H1 (cell line): Measurements from ENCODE around the gene MBD1. TPM values are rescaled to one million over a fixed set of nuclear protein-coding genes. Genes with fewer than 3 reads are reported as not detected.
"Not testable (repeated sequence)": the region's sequence is repeated elsewhere in the genome, so short reads cannot be mapped to it uniquely, and the experiment has no call there.

Experiments used
- CTCF ChIA-PET: fragments of 300-600 bp; sonication (Branson Sonifier 250); formaldehyde crosslinking; loops from one replicate; lab custom pipeline; 2021; ENCODE audit not compliant: partially characterized antibody; lab: Charles Lee
- POLR2A ChIA-PET: fragments of 300-600 bp; sonication (Branson Sonifier 250); formaldehyde crosslinking; loops from one replicate; lab custom pipeline; 2021; ENCODE audit warnings: inconsistent platforms; ENCODE audit not compliant: partially characterized antibody; lab: Charles Lee
- DNase-seq, 2 experiments: peaks; one replicate each; pipeline versions ENCODE4 v3.0.0 to v3.0.0-alpha.2; 2010 to 2022; ENCODE audit warnings: low spot score in 2 of 2, low read depth in 1 of 2, mixed read lengths in 1 of 2
- FAIRE-seq: peaks from 2 replicates; lab custom pipeline; 2011; peaks lifted over from hg19 to GRCh38; lab: Jason Lieb, UNC
- H2AFZ ChIP-seq: 2 replicates; pipeline ENCODE4 v1.8.1; 2012; ENCODE audit warnings: low read length, inconsistent platforms
- H2AK5ac ChIP-seq: 2 replicates; pipeline ENCODE4 v1.6.1; 2013; ENCODE audit warnings: low read depth, low read length
- H2BK120ac ChIP-seq: replicated peaks from 2 replicates; pipeline ENCODE3; 2013; ENCODE audit warnings: low read depth, low read length, inconsistent platforms
- H2BK12ac ChIP-seq: 2 replicates; pipeline ENCODE4 v1.6.1; 2013; ENCODE audit warnings: low read depth, low read length
- H2BK15ac ChIP-seq: 2 replicates; pipeline ENCODE4 v1.6.1; 2013; ENCODE audit warnings: low read length
- H2BK20ac ChIP-seq: 2 replicates; pipeline ENCODE4 v1.6.1; 2013; ENCODE audit warnings: low read length
- H2BK5ac ChIP-seq: 2 replicates; pipeline ENCODE4 v1.6.1; 2013; ENCODE audit warnings: low read depth, low read length
- H3K14ac ChIP-seq: 2 replicates; pipeline ENCODE4 v1.6.1; 2013; ENCODE audit warnings: inconsistent platforms; ENCODE audit not compliant: insufficient read length
- H3K18ac ChIP-seq: 2 replicates; pipeline ENCODE4 v1.6.1; 2013; ENCODE audit warnings: low read length; ENCODE audit errors: extremely low read depth
- H3K23ac ChIP-seq: 2 replicates; pipeline ENCODE4 v1.6.1; 2013; ENCODE audit warnings: inconsistent platforms; ENCODE audit not compliant: insufficient read length
- H3K23me2 ChIP-seq: 2 replicates; pipeline ENCODE4 v1.6.1; 2013; ENCODE audit warnings: low read depth, low read length
- H3K27ac ChIP-seq: 2 replicates; pipeline ENCODE4 v1.6.1; 2011; ENCODE audit warnings: low read depth, low read length, inconsistent platforms
- H3K27me3 ChIP-seq, 4 experiments: replicated peaks in 1 of 4; 1 replicate in 1 of 4; 2 replicates in 3 of 4; pipeline versions ENCODE4 v1.6.1 to v1.8.1; 2011 to 2013; ENCODE audit warnings: low read length in 3 of 4, mild to moderate bottlenecking in 3 of 4, inconsistent platforms in 2 of 4, mixed read lengths in 2 of 4, moderate library complexity in 1 of 4; ENCODE audit not compliant: control insufficient read depth in 3 of 4, insufficient read depth in 3 of 4; ENCODE audit errors: extremely low read depth in 1 of 4
- H3K36me3 ChIP-seq, 4 experiments: 2 replicates each; pipeline versions ENCODE4 v1.6.1 to v1.8.1; 2011 to 2013; ENCODE audit warnings: mild to moderate bottlenecking in 4 of 4, low read length in 3 of 4, moderate library complexity in 2 of 4, control low read depth in 1 of 4, inconsistent platforms in 1 of 4; ENCODE audit not compliant: insufficient read depth in 4 of 4, control insufficient read depth in 2 of 4
- H3K4ac ChIP-seq: replicated peaks from 2 replicates; pipeline ENCODE3; 2013; ENCODE audit warnings: low read length, low read depth, mixed read lengths, inconsistent platforms; ENCODE audit not compliant: insufficient read length
- H3K4me1 ChIP-seq, 4 experiments: replicated peaks in 1 of 4; 1 replicate in 1 of 4; 2 replicates in 3 of 4; pipeline versions ENCODE4 v1.6.1 to v1.8.1; 2011 to 2013; ENCODE audit warnings: low read length in 3 of 4, inconsistent platforms in 2 of 4, mixed read lengths in 1 of 4; ENCODE audit not compliant: insufficient read depth in 4 of 4, control insufficient read depth in 3 of 4
- H3K4me2 ChIP-seq, 2 experiments: 2 replicates each; pipeline versions ENCODE4 v1.6.1 to v1.8.1; 2011 to 2013; ENCODE audit warnings: low read depth in 2 of 2, low read length in 2 of 2, control low read depth in 1 of 2, inconsistent platforms in 1 of 2, mild to moderate bottlenecking in 1 of 2; ENCODE audit not compliant: insufficient read depth in 1 of 2
- H3K4me3 ChIP-seq, 4 experiments: fragments of 200-600, 300-600 bp in 1 of 4; sonication (generic), shearing (Covaris generic), sonication (Bioruptor Twin) in 1 of 4; 2 replicates each; pipeline versions ENCODE4 v1.5.1 to v1.8.1; 2011 to 2016; ENCODE audit warnings: low read length in 4 of 4, low read depth in 3 of 4, control low read depth in 2 of 4, inconsistent platforms in 2 of 4, mild to moderate bottlenecking in 2 of 4, mixed read lengths in 1 of 4, moderate library complexity in 1 of 4; ENCODE audit not compliant: insufficient read depth in 2 of 4; ENCODE audit errors: extremely low read depth in 1 of 4
- H3K56ac ChIP-seq: replicated peaks from 2 replicates; pipeline ENCODE3; 2013; ENCODE audit warnings: low read depth, mild to moderate bottlenecking, mixed read lengths, low read length, inconsistent platforms; ENCODE audit not compliant: insufficient read length
- H3K79me1 ChIP-seq: 2 replicates; pipeline ENCODE4 v1.6.1; 2013; ENCODE audit warnings: low read depth, low read length, control low read depth
- H3K79me2 ChIP-seq, 2 experiments: 2 replicates each; pipeline versions ENCODE4 v1.6.1 to v1.8.1; 2012 to 2013; ENCODE audit warnings: low read length in 2 of 2, mild to moderate bottlenecking in 2 of 2, inconsistent platforms in 1 of 2; ENCODE audit not compliant: insufficient read depth in 2 of 2, control insufficient read depth in 1 of 2
- H3K9ac ChIP-seq, 4 experiments: replicated peaks in 1 of 4; 1 replicate in 1 of 4; 2 replicates in 3 of 4; pipeline versions ENCODE4 v1.6.1 to v1.8.1; 2011 to 2013; ENCODE audit warnings: low read depth in 3 of 4, low read length in 3 of 4, control low read depth in 2 of 4, mild to moderate bottlenecking in 2 of 4, moderate library complexity in 2 of 4, inconsistent platforms in 1 of 4; ENCODE audit errors: extremely low read depth in 1 of 4
- H3K9me3 ChIP-seq, 2 experiments: 2 replicates each; pipeline versions ENCODE4 v1.6.1 to v1.8.1; 2012 to 2013; ENCODE audit warnings: mild to moderate bottlenecking in 2 of 2, moderate library complexity in 2 of 2, control low read depth in 1 of 2, inconsistent platforms in 1 of 2, low read depth in 1 of 2, low read length in 1 of 2, mixed read lengths in 1 of 2; ENCODE audit not compliant: insufficient read depth in 2 of 2
- H4K20me1 ChIP-seq, 2 experiments: replicated peaks in 1 of 2; 2 replicates each; pipeline versions ENCODE3 to v1.8.1; 2011 to 2013; ENCODE audit warnings: inconsistent platforms in 2 of 2, low read length in 2 of 2, mild to moderate bottlenecking in 1 of 2; ENCODE audit not compliant: insufficient read depth in 2 of 2, control insufficient read depth in 1 of 2
- H4K5ac ChIP-seq: 2 replicates; pipeline ENCODE4 v1.6.1; 2013; ENCODE audit warnings: low read length, low read depth, mixed read lengths, inconsistent platforms; ENCODE audit not compliant: insufficient read length
- H4K8ac ChIP-seq: 2 replicates; pipeline ENCODE4 v1.8.0; 2013; ENCODE audit warnings: mild to moderate bottlenecking, moderate library complexity, low read length, inconsistent platforms; ENCODE audit not compliant: insufficient read depth; ENCODE audit errors: extremely low read depth
- H4K91ac ChIP-seq: replicated peaks from 2 replicates; pipeline ENCODE3; 2013; ENCODE audit warnings: low read length, mixed read lengths, inconsistent platforms; ENCODE audit not compliant: insufficient read length
- EP300 ChIP-seq, 2 experiments: IDR thresholded peaks; 1 replicate in 1 of 2; 2 replicates in 1 of 2; pipeline ENCODE4 v1.6.1; 2011 to 2012; ENCODE audit warnings: low read depth in 2 of 2, low read length in 2 of 2, mild to moderate bottlenecking in 2 of 2, borderline replicate concordance in 1 of 2, inconsistent platforms in 1 of 2, moderate library complexity in 1 of 2
- WGBS, 2 experiments: shearing (Covaris generic) in 1 of 2; methylation state at CpG; one replicate each; pipeline versions ENCODE4 v1.1.6 to v1.1.7; 2013 to 2015; ENCODE audit warnings: low lambda C conversion rate in 2 of 2, mixed read lengths in 2 of 2, inconsistent platforms in 1 of 2, low coverage in 1 of 2, missing lambda C conversion rate in 1 of 2; ENCODE audit not compliant: insufficient replicate concordance in 2 of 2, insufficient coverage in 1 of 2, insufficient read length in 1 of 2; ENCODE audit errors: extremely low coverage in 1 of 2, missing lambda C conversion rate in 1 of 2; 5-methylcytosine and 5-hydroxymethylcytosine counted together
- polyA plus RNA-seq, 7 experiments: library from polyadenylated mRNA; depleted of rRNA in 3 of 7; stranded (reverse) in 5 of 7; unstranded in 2 of 7; fragments of >200 nt in 5 of 7; fragments of 200-250 nt in 2 of 7; gene quantifications; 1 replicate in 5 of 7; 2 replicates in 1 of 7; 4 replicates in 1 of 7; pipeline versions ENCODE4 v1.2.1 to v1.2.3, GENCODE V29; 2011 to 2013; ENCODE audit warnings: missing spikeins in 2 of 7, mixed read lengths in 2 of 7
- total RNA-seq: library from RNA; stranded (reverse); fragmentation: NEBNext Ultra II Directional; extraction: Animal tissue kit (Norgen Biotek cat#: 25700); gene quantifications from 2 replicates; pipeline ENCODE4 v1.2.1, GENCODE V29; 2021

The MBD1 gene
- total and polyA plus RNA-seq, 2 of the 8 experiments (the other 6 are each of a cell fraction or from before 2014, with no cell fraction given) = 32.2 to 41.6 TPM

- H3K79me2 ChIP-seq, H2BK5ac ChIP-seq, H2AFZ ChIP-seq, H3K4me1 ChIP-seq, H3K18ac ChIP-seq, H3K23ac ChIP-seq, H3K4ac ChIP-seq, H3K4me3 ChIP-seq, H4K91ac ChIP-seq, H2AK5ac ChIP-seq, H3K27ac ChIP-seq, H4K20me1 ChIP-seq, DNase-seq, H4K8ac ChIP-seq, H3K14ac ChIP-seq, H2BK20ac ChIP-seq, FAIRE-seq, H3K27me3 ChIP-seq, H2BK15ac ChIP-seq, POLR2A ChIA-PET, H3K36me3 ChIP-seq, H2BK120ac ChIP-seq, H3K23me2 ChIP-seq, H3K79me1 ChIP-seq, H2BK12ac ChIP-seq, H3K4me2 ChIP-seq, H3K9ac ChIP-seq, H3K56ac ChIP-seq, H4K5ac ChIP-seq: not testable (repeated sequence)
- CTCF ChIA-PET = interaction anchor here (2.2 kb wide), 1 partner anchor 10 kb away, joined by 11 read pairs; no protein-coding TSS in a partner anchor
- WGBS, 2 experiments = 82% methylated on average over 8 of the region's 8 CpGs; no CpG with 5 or more reads in 1 of the 2 experiments
- H3K9me3 ChIP-seq = peaks cover 10 to 11% of the 10 kb centered on the region in 2 experiments
- TF ChIP-seq EP300 (IDR thresholded peaks at IDR 0.05; ENCODE audit: borderline replicate concordance in 1 of 2, low read depth in 2 of 2, low read length in 2 of 2) = peak in 1 of 2 experiments; percentile 50; a peak in 1 of 3 replicates
Measured at GRCh38 chr18:50241768-50242167, 39.6 kb downstream of the MBD1 start.
